Measurements from ENCODE around the gene MINDY4. TPM values are rescaled to one million over a fixed set of nuclear protein-coding genes. Genes with fewer than 3 reads are reported as not detected.
A peak's percentile ranks its signal among the peaks of the same experiment; 100 is the strongest.

Gene MINDY4
- total and polyA plus RNA-seq, 2 of the 8 experiments (the other 6 are each of a cell fraction or from before 2014, with no cell fraction given): 1.3 to 3.6 TPM

DNA sequence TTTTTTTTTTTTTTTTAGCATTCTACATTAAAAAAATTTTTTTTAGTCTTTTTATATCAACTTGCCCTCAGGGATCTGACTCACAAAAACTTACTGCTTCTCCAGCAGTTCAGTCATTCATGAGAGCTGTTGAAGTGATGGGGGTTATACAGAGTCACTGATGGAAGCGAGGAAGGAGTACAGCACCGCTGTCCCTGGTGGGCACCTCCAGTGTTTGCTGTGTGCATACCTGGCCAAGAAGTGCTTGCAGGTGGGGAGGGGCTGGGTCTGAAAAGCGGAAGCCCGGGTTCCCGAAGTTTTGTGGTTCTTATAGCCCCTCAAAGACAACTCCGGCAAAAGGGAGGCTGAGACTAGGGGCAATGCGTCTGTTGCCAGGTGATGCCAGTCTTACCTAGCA lies 46.2 kb downstream of the MINDY4 start (continued):
- TF ChIP-seq, protein P1, sequence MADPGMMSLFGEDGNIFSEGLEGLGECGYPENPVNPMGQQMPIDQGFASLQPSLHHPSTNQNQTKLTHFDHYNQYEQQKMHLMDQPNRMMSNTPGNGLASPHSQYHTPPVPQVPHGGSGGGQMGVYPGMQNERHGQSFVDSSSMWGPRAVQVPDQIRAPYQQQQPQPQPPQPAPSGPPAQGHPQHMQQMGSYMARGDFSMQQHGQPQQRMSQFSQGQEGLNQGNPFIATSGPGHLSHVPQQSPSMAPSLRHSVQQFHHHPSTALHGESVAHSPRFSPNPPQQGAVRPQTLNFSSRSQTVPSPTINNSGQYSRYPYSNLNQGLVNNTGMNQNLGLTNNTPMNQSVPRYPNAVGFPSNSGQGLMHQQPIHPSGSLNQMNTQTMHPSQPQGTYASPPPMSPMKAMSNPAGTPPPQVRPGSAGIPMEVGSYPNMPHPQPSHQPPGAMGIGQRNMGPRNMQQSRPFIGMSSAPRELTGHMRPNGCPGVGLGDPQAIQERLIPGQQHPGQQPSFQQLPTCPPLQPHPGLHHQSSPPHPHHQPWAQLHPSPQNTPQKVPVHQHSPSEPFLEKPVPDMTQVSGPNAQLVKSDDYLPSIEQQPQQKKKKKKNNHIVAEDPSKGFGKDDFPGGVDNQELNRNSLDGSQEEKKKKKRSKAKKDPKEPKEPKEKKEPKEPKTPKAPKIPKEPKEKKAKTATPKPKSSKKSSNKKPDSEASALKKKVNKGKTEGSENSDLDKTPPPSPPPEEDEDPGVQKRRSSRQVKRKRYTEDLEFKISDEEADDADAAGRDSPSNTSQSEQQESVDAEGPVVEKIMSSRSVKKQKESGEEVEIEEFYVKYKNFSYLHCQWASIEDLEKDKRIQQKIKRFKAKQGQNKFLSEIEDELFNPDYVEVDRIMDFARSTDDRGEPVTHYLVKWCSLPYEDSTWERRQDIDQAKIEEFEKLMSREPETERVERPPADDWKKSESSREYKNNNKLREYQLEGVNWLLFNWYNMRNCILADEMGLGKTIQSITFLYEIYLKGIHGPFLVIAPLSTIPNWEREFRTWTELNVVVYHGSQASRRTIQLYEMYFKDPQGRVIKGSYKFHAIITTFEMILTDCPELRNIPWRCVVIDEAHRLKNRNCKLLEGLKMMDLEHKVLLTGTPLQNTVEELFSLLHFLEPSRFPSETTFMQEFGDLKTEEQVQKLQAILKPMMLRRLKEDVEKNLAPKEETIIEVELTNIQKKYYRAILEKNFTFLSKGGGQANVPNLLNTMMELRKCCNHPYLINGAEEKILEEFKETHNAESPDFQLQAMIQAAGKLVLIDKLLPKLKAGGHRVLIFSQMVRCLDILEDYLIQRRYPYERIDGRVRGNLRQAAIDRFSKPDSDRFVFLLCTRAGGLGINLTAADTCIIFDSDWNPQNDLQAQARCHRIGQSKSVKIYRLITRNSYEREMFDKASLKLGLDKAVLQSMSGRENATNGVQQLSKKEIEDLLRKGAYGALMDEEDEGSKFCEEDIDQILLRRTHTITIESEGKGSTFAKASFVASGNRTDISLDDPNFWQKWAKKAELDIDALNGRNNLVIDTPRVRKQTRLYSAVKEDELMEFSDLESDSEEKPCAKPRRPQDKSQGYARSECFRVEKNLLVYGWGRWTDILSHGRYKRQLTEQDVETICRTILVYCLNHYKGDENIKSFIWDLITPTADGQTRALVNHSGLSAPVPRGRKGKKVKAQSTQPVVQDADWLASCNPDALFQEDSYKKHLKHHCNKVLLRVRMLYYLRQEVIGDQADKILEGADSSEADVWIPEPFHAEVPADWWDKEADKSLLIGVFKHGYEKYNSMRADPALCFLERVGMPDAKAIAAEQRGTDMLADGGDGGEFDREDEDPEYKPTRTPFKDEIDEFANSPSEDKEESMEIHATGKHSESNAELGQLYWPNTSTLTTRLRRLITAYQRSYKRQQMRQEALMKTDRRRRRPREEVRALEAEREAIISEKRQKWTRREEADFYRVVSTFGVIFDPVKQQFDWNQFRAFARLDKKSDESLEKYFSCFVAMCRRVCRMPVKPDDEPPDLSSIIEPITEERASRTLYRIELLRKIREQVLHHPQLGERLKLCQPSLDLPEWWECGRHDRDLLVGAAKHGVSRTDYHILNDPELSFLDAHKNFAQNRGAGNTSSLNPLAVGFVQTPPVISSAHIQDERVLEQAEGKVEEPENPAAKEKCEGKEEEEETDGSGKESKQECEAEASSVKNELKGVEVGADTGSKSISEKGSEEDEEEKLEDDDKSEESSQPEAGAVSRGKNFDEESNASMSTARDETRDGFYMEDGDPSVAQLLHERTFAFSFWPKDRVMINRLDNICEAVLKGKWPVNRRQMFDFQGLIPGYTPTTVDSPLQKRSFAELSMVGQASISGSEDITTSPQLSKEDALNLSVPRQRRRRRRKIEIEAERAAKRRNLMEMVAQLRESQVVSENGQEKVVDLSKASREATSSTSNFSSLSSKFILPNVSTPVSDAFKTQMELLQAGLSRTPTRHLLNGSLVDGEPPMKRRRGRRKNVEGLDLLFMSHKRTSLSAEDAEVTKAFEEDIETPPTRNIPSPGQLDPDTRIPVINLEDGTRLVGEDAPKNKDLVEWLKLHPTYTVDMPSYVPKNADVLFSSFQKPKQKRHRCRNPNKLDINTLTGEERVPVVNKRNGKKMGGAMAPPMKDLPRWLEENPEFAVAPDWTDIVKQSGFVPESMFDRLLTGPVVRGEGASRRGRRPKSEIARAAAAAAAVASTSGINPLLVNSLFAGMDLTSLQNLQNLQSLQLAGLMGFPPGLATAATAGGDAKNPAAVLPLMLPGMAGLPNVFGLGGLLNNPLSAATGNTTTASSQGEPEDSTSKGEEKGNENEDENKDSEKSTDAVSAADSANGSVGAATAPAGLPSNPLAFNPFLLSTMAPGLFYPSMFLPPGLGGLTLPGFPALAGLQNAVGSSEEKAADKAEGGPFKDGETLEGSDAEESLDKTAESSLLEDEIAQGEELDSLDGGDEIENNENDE (IDR thresholded peaks at IDR 0.05; ENCODE audit: insufficient replicate concordance, low read length): no peak
- TF ChIP-seq POLR2A (IDR thresholded peaks at IDR 0.05; ENCODE audit: control extremely low read depth in 1 of 2, low read depth in 2 of 2, low read length in 2 of 2) (no peak), EZH2 (IDR thresholded peaks at IDR 0.05; ENCODE audit: low read depth, low read length, severe bottlenecking) (no peak), CHD1 (IDR thresholded peaks at IDR 0.05; ENCODE audit: low read depth, low read length) (no peak), JUND (IDR thresholded peaks at IDR 0.05; ENCODE audit: low read length) (no peak), RAD21 (IDR thresholded peaks at IDR 0.05 in 1 of 2, conservative IDR thresholded peaks at IDR 0.05 in 1 of 2; ENCODE audit: low read depth in 2 of 2, low read length in 2 of 2) (0 out of 4 replicates have a peak, but pooled peaks of 1 of the 2 experiments have one; percentile 7), ASH2L (IDR thresholded peaks at IDR 0.05; ENCODE audit: low read length) (no peak), NRF1 (IDR thresholded peaks at IDR 0.05; ENCODE audit: low read depth, low read length) (no peak), KDM1A (IDR thresholded peaks at IDR 0.05; ENCODE audit: borderline replicate concordance, low read length) (no peak), CBX5 (IDR thresholded peaks at IDR 0.05; ENCODE audit: low read depth, low read length) (no peak), SP1 (IDR thresholded peaks at IDR 0.05; ENCODE audit: low read depth, low read length) (no peak), TBP (IDR thresholded peaks at IDR 0.05; ENCODE audit: low read depth, low read length) (no peak), KDM5A (IDR thresholded peaks at IDR 0.05; ENCODE audit: low read length) (no peak)

All from H1 (cell line).